Transverse colon (tissue), 4 donors: ENCODE results near the gene CSTF2T. TPM values are rescaled to one million over a fixed set of nuclear protein-coding genes. Genes with fewer than 3 reads are reported as not detected.

Experiments
- DNase-seq: peaks from one replicate; pipeline ENCODE4 v3.0.0-alpha.2; 2019
- H3K27ac ChIP-seq, 4 donors: fragments of 200-600 bp; sonication (generic); 2 replicates each; pipeline ENCODE4 v1.5.1; 2016 to 2018; ENCODE audit warnings: inconsistent platforms in 4 of 4
- H3K27me3 ChIP-seq: fragments of 200-600 bp; sonication (generic); 2 replicates; pipeline ENCODE4 v1.5.1; 2017; ENCODE audit warnings: inconsistent platforms
- H3K36me3 ChIP-seq, 4 donors: fragments of 200-600 bp; sonication (generic); 2 replicates each; pipeline ENCODE4 v1.5.1; 2017 to 2019; ENCODE audit warnings: inconsistent platforms in 4 of 4
- H3K4me1 ChIP-seq, 4 donors: fragments of 200-600 bp; sonication (generic); 2 replicates each; pipeline ENCODE4 v1.5.1; 2017 to 2020; ENCODE audit warnings: inconsistent platforms in 4 of 4
- H3K4me3 ChIP-seq, 4 donors: fragments of 200-600 bp; sonication (generic); 1 replicate in 1 of 4; 2 replicates in 3 of 4; pipeline versions ENCODE4 v1.5.1 to v1.6.1; 2017 to 2019; ENCODE audit warnings: inconsistent platforms in 4 of 4
- H3K9me3 ChIP-seq, 2 donors: fragments of 200-600 bp; sonication (generic); 2 replicates each; pipeline ENCODE4 v1.5.1; 2017 to 2019; ENCODE audit warnings: inconsistent platforms in 2 of 2
- CTCF ChIP-seq, 5 experiments: fragments of 200-600 bp in 3 of 5; fragments of 450-650 bp in 2 of 5; sonication (generic) in 3 of 5; IDR thresholded peaks; 1 replicate in 2 of 5; 2 replicates in 3 of 5; pipeline ENCODE4 v1.5.1; 2016 to 2017; ENCODE audit warnings: antibody characterized with exemption in 5 of 5, inconsistent platforms in 3 of 5, mild to moderate bottlenecking in 2 of 5, moderate library complexity in 1 of 5
- EP300 ChIP-seq: sonication (generic); formaldehyde crosslinking; IDR thresholded peaks from one replicate; pipeline ENCODE4 v1.6.1; 2017; ENCODE audit warnings: antibody characterized with exemption, low read depth
- POLR2A ChIP-seq: fragments of 450-650 bp; IDR thresholded peaks from one replicate; pipeline ENCODE4 v1.6.1; 2016; ENCODE audit warnings: antibody characterized with exemption, mild to moderate bottlenecking, moderate library complexity
- POLR2AphosphoS5 ChIP-seq, 3 donors: sonication (generic); formaldehyde crosslinking; IDR thresholded peaks; one replicate each; pipeline ENCODE4 v1.6.1; 2016; ENCODE audit warnings: antibody characterized with exemption in 3 of 3
- WGBS, 2 donors: methylation state at CpG; one replicate each; pipeline ENCODE4 v1.1.5; 2018; ENCODE audit warnings: low coverage in 1 of 2; 5-methylcytosine and 5-hydroxymethylcytosine counted together
- in situ Hi-C, 4 donors: fragments of 200-750 bp; cut with MboI; loops; one replicate each; pipeline versions ENCODE4 v1.15.0 to v1.15.1; 2017; ENCODE audit warnings: low sequenced_read_pairs in 3 of 4, low pct_ligation_motif_present in 1 of 4, low pct_unique_long_range_greater_than_20kb in 1 of 4
- intact Hi-C: fragments of 100-400 bp; cut with DNase I; formaldehyde crosslinking; loops from one replicate; pipeline ENCODE4 v1.15.1; 2023; ENCODE audit warnings: low total_unique reads
- total RNA-seq, 4 donors: library from RNA; depleted of rRNA; stranded (reverse); fragments of >200 nt; gene quantifications; one replicate each; pipeline ENCODE4 v1.1.0, GENCODE V29; 2016

CSTF2T gene
- total RNA-seq, 4 donors from 2014 or later = 1.5 to 13.7 (median 11.0) TPM

GRCh38 chr10:51724038-51724437 is 24.6 kb upstream of the CSTF2T start:
- WGBS, 2 donors = 44 to 70% methylated on average over 1 of the region's 1 CpG
- no peak overlapping the region for H3K4me3 ChIP-seq
- H3K9me3 ChIP-seq = no peaks in the 10 kb centered on the region
- intact Hi-C loops = no loop called here
- H3K36me3 ChIP-seq = no peaks in the 10 kb centered on the region
- in situ Hi-C loops = no loop called here
- no peaks in the 10 kb centered on the region for H3K27me3 ChIP-seq
- no peak for TF ChIP-seq EP300
- TF ChIP-seq POLR2AphosphoS5 (IDR thresholded peaks at IDR 0.05) = no peak
- TF ChIP-seq CTCF (IDR thresholded peaks at IDR 0.05) = no peak
- no peak for TF ChIP-seq POLR2A
- DNase-seq = no peak
- H3K27ac ChIP-seq = no peak overlapping the region
- H3K4me1 ChIP-seq = peaks cover 0 to 13% (median 3%) of the 10 kb centered on the region in 4 donors

GRCh38 chr10:51718804-51719291 is 19.5 kb upstream of the CSTF2T start:
- in situ Hi-C loops = no loop called here
- intact Hi-C loops = no loop called here
- Histone ChIP-seq H3K27ac (peak overlapping the region in 2 of 4 donors; percentile 5 to 42), H3K4me1 (peaks cover 0 to 17% (median 10%) of the 10 kb centered on the region in 4 donors), H3K27me3 (no peaks in the 10 kb centered on the region), H3K36me3 (no peaks in the 10 kb centered on the region), H3K9me3 (no peaks in the 10 kb centered on the region), H3K4me3 (no peak overlapping the region)
- TF ChIP-seq POLR2A = no peak
- TF ChIP-seq POLR2AphosphoS5 (IDR thresholded peaks at IDR 0.05) = no peak
- TF ChIP-seq CTCF (IDR thresholded peaks at IDR 0.05) = no peak
- no peak for TF ChIP-seq EP300
- DNase-seq = no peak

GRCh38 chr10:51716981-51717380 is 17.6 kb upstream of the CSTF2T start:
- no peak overlapping the region for H3K27ac ChIP-seq
- WGBS, 2 donors = 67 to 77% methylated on average over 4 of the region's 4 CpGs
- intact Hi-C loops (no loop called here), in situ Hi-C loops (no loop called here)
- no peak overlapping the region for H3K4me3 ChIP-seq
- no peaks in the 10 kb centered on the region for H3K9me3 ChIP-seq
- DNase-seq = no peak
- H3K4me1 ChIP-seq = peaks cover 0 to 19% (median 10%) of the 10 kb centered on the region in 4 donors
- TF ChIP-seq POLR2A = no peak
- H3K27me3 ChIP-seq = no peaks in the 10 kb centered on the region
- H3K36me3 ChIP-seq = no peaks in the 10 kb centered on the region

- H3K9me3 ChIP-seq = no peaks in the 10 kb centered on the region
- no peak overlapping the region for H3K27ac ChIP-seq
- no peak for TF ChIP-seq POLR2AphosphoS5 (IDR thresholded peaks at IDR 0.05)
- no peak for TF ChIP-seq EP300
- no peak for TF ChIP-seq CTCF (IDR thresholded peaks at IDR 0.05)
- TF ChIP-seq POLR2A = no peak
- H3K4me3 ChIP-seq = no peak overlapping the region
- no peak for DNase-seq
- H3K36me3 ChIP-seq = no peaks in the 10 kb centered on the region
- H3K4me1 ChIP-seq = peaks cover 0 to 7% (median 2%) of the 10 kb centered on the region in 4 donors
- in situ Hi-C loops = no loop called here
- intact Hi-C loops = no loop called here
- WGBS, 2 donors = 30 to 75% methylated on average over 1 of the region's 1 CpG
- H3K27me3 ChIP-seq = no peaks in the 10 kb centered on the region
Observed at GRCh38 chr10:51711519-51711891, 12.1 kb upstream of the CSTF2T start.

GRCh38 chr10:51709324-51709972 is 10.1 kb upstream of the CSTF2T start:
- H3K4me1 ChIP-seq = peaks cover 0 to 16% (median 2%) of the 10 kb centered on the region in 4 donors
- H3K27me3 ChIP-seq = no peaks in the 10 kb centered on the region
- H3K9me3 ChIP-seq = no peaks in the 10 kb centered on the region
- peak overlapping the region in 2 of 4 donors; percentile 11 to 69 for H3K27ac ChIP-seq
- no peak overlapping the region for H3K4me3 ChIP-seq
- intact Hi-C loops (no loop called here), in situ Hi-C loops (no loop called here)
- TF ChIP-seq POLR2AphosphoS5 (IDR thresholded peaks at IDR 0.05) = no peak
- TF ChIP-seq CTCF (IDR thresholded peaks at IDR 0.05) = no peak
- H3K36me3 ChIP-seq = no peaks in the 10 kb centered on the region
- 78 to 85% methylated on average over 2 of the region's 2 CpGs for WGBS, 2 donors
- DNase-seq = no peak
